Tibial nerve (tissue), 4 donors: ENCODE results near the gene CDH22. TPM values are rescaled to one million over a fixed set of nuclear protein-coding genes. Genes with fewer than 3 reads are reported as not detected.

Experiments used
- DNase-seq, 2 donors: peaks; one replicate each; pipeline ENCODE4 v3.0.0-alpha.2; 2019; ENCODE audit warnings: low spot score in 2 of 2
- H3K27ac ChIP-seq, 4 donors: fragments of 200-600 bp; sonication (generic) in 3 of 4; one replicate each; pipeline ENCODE4 v1.5.1; 2017 to 2019; ENCODE audit warnings: mild to moderate bottlenecking in 1 of 4
- H3K27me3 ChIP-seq, 2 donors: fragments of 200-600 bp; sonication (generic) in 1 of 2; one replicate each; pipeline versions ENCODE4 v1.5.1 to v1.6.0; 2017 to 2019
- H3K36me3 ChIP-seq, 3 donors: fragments of 200-600 bp; sonication (generic); one replicate each; pipeline ENCODE4 v1.5.1; 2018 to 2019
- H3K4me1 ChIP-seq, 4 donors: fragments of 200-600 bp; sonication (generic) in 3 of 4; one replicate each; pipeline ENCODE4 v1.5.1; 2017 to 2019
- H3K4me3 ChIP-seq, 4 donors: fragments of 200-600 bp; sonication (generic) in 3 of 4; one replicate each; pipeline ENCODE4 v1.5.1; 2017 to 2019; ENCODE audit warnings: mild to moderate bottlenecking in 1 of 4, moderate library complexity in 1 of 4
- H3K9me3 ChIP-seq, 4 donors: fragments of 200-600 bp; sonication (generic) in 3 of 4; one replicate each; pipeline ENCODE4 v1.5.1; 2017 to 2019
- CTCF ChIP-seq, 5 experiments: fragments of 200-600 bp in 3 of 5; fragments of 450-650 bp in 2 of 5; sonication (generic) in 3 of 5; IDR thresholded peaks; one replicate each; pipeline ENCODE4 v1.5.1; 2016 to 2019; ENCODE audit warnings: antibody characterized with exemption in 5 of 5, mild to moderate bottlenecking in 3 of 5, moderate library complexity in 2 of 5
- EP300 ChIP-seq, 2 donors: sonication (generic); formaldehyde crosslinking; IDR thresholded peaks; one replicate each; pipeline ENCODE4 v1.6.1; 2017; ENCODE audit warnings: antibody characterized with exemption in 2 of 2, mild to moderate bottlenecking in 1 of 2
- POLR2A ChIP-seq, 2 donors: fragments of 450-650 bp; IDR thresholded peaks; one replicate each; pipeline ENCODE4 v1.6.1; 2017; ENCODE audit warnings: antibody characterized with exemption in 2 of 2, mild to moderate bottlenecking in 2 of 2, moderate library complexity in 2 of 2
- WGBS, 2 donors: methylation state at CpG; one replicate each; pipeline ENCODE4 v1.1.5; 2018; 5-methylcytosine and 5-hydroxymethylcytosine counted together
- total RNA-seq, 4 donors: library from RNA; depleted of rRNA; stranded (reverse); fragments of >200 nt; gene quantifications; one replicate each; pipeline ENCODE4 v1.1.0, GENCODE V29; 2016

CDH22 gene
- total RNA-seq, 4 donors from 2014 or later: 0.20 to 1.0 (median 0.60) TPM; not detected in 1

GRCh38 chr20:46354920-46355654 is 46.8 kb upstream of the CDH22 start:
- TF ChIP-seq EP300 (IDR thresholded peaks at IDR 0.05) (no peak), CTCF (IDR thresholded peaks at IDR 0.05) (no peak), POLR2A (IDR thresholded peaks at IDR 0.05) (no peak)
- Histone ChIP-seq H3K9me3 (no peaks in the 10 kb centered on the region), H3K36me3 (peaks cover 0 to 72% (median 5%) of the 10 kb centered on the region in 3 donors), H3K27me3 (no peaks in the 10 kb centered on the region), H3K27ac (no peak overlapping the region), H3K4me3 (no peak overlapping the region), H3K4me1 (peaks cover 0 to 57% (median 25%) of the 10 kb centered on the region in 4 donors)
- 89 to 92% methylated on average over 10 to 15 of the region's 20 CpGs for WGBS, 2 donors
- no peak for DNase-seq

- Histone ChIP-seq H3K9me3 (no peaks in the 10 kb centered on the region), H3K36me3 (peaks cover 0 to 78% (median 5%) of the 10 kb centered on the region in 3 donors), H3K27me3 (no peaks in the 10 kb centered on the region), H3K27ac (no peak overlapping the region), H3K4me1 (peaks cover 0 to 57% (median 25%) of the 10 kb centered on the region in 4 donors), H3K4me3 (no peak overlapping the region)
- WGBS, 2 donors: 70 to 84% methylated on average over 4 of the region's 4 CpGs
- TF ChIP-seq CTCF (IDR thresholded peaks at IDR 0.05) (no peak), EP300 (IDR thresholded peaks at IDR 0.05) (no peak), POLR2A (IDR thresholded peaks at IDR 0.05) (no peak)
- no peak for DNase-seq
Observed at GRCh38 chr20:46354207-46354555, 45.9 kb upstream of the CDH22 start.

GRCh38 chr20:46353500-46354206 is 45.4 kb upstream of the CDH22 start:
- Histone ChIP-seq H3K9me3 (no peaks in the 10 kb centered on the region), H3K27me3 (no peaks in the 10 kb centered on the region), H3K36me3 (peaks cover 0 to 72% (median 5%) of the 10 kb centered on the region in 3 donors), H3K4me3 (no peak overlapping the region), H3K4me1 (peaks cover 0 to 57% (median 30%) of the 10 kb centered on the region in 4 donors), H3K27ac (no peak overlapping the region)
- no peak for DNase-seq
- 68% methylated on average over 14 of the region's 14 CpGs for WGBS, 2 donors
- TF ChIP-seq POLR2A (IDR thresholded peaks at IDR 0.05): no peak
- no peak for TF ChIP-seq CTCF (IDR thresholded peaks at IDR 0.05)
- TF ChIP-seq EP300 (IDR thresholded peaks at IDR 0.05): no peak

GRCh38 chr20:46352370-46352938 is 44.2 kb upstream of the CDH22 start:
- Histone ChIP-seq H3K27ac (no peak overlapping the region), H3K4me1 (peaks cover 0 to 54% (median 31%) of the 10 kb centered on the region in 4 donors), H3K4me3 (no peak overlapping the region), H3K36me3 (peaks cover 0 to 74% (median 5%) of the 10 kb centered on the region in 3 donors), H3K27me3 (no peaks in the 10 kb centered on the region), H3K9me3 (no peaks in the 10 kb centered on the region)
- 88% methylated on average over 18 of the region's 18 CpGs for WGBS, 2 donors
- TF ChIP-seq CTCF (IDR thresholded peaks at IDR 0.05): no peak
- no peak for TF ChIP-seq POLR2A (IDR thresholded peaks at IDR 0.05)
- no peak for TF ChIP-seq EP300 (IDR thresholded peaks at IDR 0.05)
- DNase-seq: no peak
